ENCODE measurements around the gene C5orf22. TPM values are rescaled to one million over a fixed set of nuclear protein-coding genes. Genes with fewer than 3 reads are reported as not detected.

The C5orf22 gene
- polyA plus RNA-seq, 1 donor from 2014 or later = 20.3 TPM

DNA sequence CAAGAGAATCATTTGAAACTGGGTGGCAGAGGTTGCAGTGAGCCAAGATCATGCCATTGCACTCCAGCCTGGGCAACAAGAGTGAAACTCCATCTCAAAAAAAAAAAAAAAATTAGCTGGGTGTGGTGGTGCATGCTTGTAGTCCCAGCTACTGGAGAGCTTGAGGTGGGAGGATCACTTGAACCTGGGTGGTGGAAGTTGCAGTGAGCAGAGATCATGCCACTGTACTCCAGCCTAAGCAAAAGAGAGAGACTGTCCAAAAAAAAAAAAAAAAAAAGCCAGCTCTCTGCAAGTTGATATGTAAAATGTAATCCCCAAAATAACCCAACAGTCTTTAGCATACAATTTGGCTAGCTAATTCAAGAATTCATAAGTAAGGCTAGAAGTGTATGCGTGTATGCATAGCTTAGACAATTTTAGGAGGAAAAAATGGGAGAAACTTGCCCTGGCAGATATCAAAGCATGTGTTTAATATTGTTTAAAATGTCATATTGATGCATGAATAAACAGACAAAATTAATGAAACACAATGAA is 36.3 kb downstream of the C5orf22 start:
- H3F3A ChIP-seq (ENCODE audit: insufficient read depth, low read length, poor library complexity, severe bottlenecking) = no peaks in the 10 kb centered on the region
- no peaks in the 10 kb centered on the region for H3K36me3 ChIP-seq (ENCODE audit: insufficient read depth, low read length)
- no peaks in the 10 kb centered on the region for H3K27me3 ChIP-seq (ENCODE audit: insufficient read depth, low read depth, low read length)
- no peak overlapping the region for H3K4me2 ChIP-seq (ENCODE audit: low read length)
- H3K4me3 ChIP-seq (ENCODE audit: low read length) = no peak overlapping the region
- H3K9me2 ChIP-seq (ENCODE audit: insufficient read depth, low read length) = no peaks in the 10 kb centered on the region
- no peaks in the 10 kb centered on the region for H3K79me2 ChIP-seq (replicated peaks; ENCODE audit: insufficient read depth, low read length)
- H3K9me3 ChIP-seq (ENCODE audit: low read length) = no peaks in the 10 kb centered on the region
- no peak overlapping the region for H2AFZ ChIP-seq (ENCODE audit: low read depth, low read length)
- H3K9ac ChIP-seq (ENCODE audit: low read length) = no peak overlapping the region
- H3K27ac ChIP-seq (ENCODE audit: low read length) = no peak overlapping the region
- no peaks in the 10 kb centered on the region for H4K20me1 ChIP-seq (ENCODE audit: insufficient read depth)
- TF ChIP-seq MXI1 (conservative IDR thresholded peaks at IDR 0.05; ENCODE audit: poor library complexity, severe bottlenecking) (no peak), EP300 (conservative IDR thresholded peaks at IDR 0.05; ENCODE audit: poor library complexity, severe bottlenecking) (no peak), TAF1 (IDR thresholded peaks at IDR 0.05; ENCODE audit: low read depth) (no peak), EZH2 (IDR thresholded peaks at IDR 0.05; ENCODE audit: borderline replicate concordance, insufficient read depth, low read length, poor library complexity, severe bottlenecking) (no peak), RAD21 (conservative IDR thresholded peaks at IDR 0.05) (no peak), POLR2AphosphoS5 (IDR thresholded peaks at IDR 0.05) (no peak), SMC3 (conservative IDR thresholded peaks at IDR 0.05; ENCODE audit: poor library complexity) (no peak)
- TF ChIP-seq, protein P1, sequence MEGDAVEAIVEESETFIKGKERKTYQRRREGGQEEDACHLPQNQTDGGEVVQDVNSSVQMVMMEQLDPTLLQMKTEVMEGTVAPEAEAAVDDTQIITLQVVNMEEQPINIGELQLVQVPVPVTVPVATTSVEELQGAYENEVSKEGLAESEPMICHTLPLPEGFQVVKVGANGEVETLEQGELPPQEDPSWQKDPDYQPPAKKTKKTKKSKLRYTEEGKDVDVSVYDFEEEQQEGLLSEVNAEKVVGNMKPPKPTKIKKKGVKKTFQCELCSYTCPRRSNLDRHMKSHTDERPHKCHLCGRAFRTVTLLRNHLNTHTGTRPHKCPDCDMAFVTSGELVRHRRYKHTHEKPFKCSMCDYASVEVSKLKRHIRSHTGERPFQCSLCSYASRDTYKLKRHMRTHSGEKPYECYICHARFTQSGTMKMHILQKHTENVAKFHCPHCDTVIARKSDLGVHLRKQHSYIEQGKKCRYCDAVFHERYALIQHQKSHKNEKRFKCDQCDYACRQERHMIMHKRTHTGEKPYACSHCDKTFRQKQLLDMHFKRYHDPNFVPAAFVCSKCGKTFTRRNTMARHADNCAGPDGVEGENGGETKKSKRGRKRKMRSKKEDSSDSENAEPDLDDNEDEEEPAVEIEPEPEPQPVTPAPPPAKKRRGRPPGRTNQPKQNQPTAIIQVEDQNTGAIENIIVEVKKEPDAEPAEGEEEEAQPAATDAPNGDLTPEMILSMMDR (IDR thresholded peaks at IDR 0.05; ENCODE audit: poor library complexity, severe bottlenecking) = no peak
- TF ChIP-seq, protein P2, sequence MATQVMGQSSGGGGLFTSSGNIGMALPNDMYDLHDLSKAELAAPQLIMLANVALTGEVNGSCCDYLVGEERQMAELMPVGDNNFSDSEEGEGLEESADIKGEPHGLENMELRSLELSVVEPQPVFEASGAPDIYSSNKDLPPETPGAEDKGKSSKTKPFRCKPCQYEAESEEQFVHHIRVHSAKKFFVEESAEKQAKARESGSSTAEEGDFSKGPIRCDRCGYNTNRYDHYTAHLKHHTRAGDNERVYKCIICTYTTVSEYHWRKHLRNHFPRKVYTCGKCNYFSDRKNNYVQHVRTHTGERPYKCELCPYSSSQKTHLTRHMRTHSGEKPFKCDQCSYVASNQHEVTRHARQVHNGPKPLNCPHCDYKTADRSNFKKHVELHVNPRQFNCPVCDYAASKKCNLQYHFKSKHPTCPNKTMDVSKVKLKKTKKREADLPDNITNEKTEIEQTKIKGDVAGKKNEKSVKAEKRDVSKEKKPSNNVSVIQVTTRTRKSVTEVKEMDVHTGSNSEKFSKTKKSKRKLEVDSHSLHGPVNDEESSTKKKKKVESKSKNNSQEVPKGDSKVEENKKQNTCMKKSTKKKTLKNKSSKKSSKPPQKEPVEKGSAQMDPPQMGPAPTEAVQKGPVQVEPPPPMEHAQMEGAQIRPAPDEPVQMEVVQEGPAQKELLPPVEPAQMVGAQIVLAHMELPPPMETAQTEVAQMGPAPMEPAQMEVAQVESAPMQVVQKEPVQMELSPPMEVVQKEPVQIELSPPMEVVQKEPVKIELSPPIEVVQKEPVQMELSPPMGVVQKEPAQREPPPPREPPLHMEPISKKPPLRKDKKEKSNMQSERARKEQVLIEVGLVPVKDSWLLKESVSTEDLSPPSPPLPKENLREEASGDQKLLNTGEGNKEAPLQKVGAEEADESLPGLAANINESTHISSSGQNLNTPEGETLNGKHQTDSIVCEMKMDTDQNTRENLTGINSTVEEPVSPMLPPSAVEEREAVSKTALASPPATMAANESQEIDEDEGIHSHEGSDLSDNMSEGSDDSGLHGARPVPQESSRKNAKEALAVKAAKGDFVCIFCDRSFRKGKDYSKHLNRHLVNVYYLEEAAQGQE (IDR thresholded peaks at IDR 0.05; ENCODE audit: borderline replicate concordance) = no peak

DNA sequence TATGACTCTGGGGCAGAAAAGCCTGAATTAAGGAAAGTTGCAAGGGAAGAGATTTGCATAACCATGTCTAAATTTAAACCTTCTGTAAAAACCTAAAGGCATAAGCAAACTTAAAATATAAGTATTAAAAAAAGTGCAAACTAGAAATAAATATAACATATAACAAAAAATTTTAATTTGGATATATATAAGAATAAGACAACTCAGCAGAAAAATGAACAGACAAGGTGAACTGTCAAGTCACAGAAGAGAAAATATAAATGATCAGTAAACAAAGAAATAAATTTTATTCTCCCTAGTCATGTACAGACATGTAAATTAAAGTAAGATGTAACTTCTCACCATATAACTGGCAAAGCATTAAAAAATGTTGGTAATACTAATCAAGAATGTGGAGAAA is 37.0 kb downstream of the C5orf22 start:
- no peak overlapping the region for H2AFZ ChIP-seq (ENCODE audit: low read depth, low read length)
- H4K20me1 ChIP-seq (ENCODE audit: insufficient read depth) = no peaks in the 10 kb centered on the region
- no peaks in the 10 kb centered on the region for H3K79me2 ChIP-seq (replicated peaks; ENCODE audit: insufficient read depth, low read length)
- no peak overlapping the region for H3K27ac ChIP-seq (ENCODE audit: low read length)
- H3K9me2 ChIP-seq (ENCODE audit: insufficient read depth, low read length) = no peaks in the 10 kb centered on the region
- H3K4me2 ChIP-seq (ENCODE audit: low read length) = no peak overlapping the region
- H3K27me3 ChIP-seq (ENCODE audit: insufficient read depth, low read depth, low read length) = no peaks in the 10 kb centered on the region
- no peaks in the 10 kb centered on the region for H3K36me3 ChIP-seq (ENCODE audit: insufficient read depth, low read length)
- H3F3A ChIP-seq (ENCODE audit: insufficient read depth, low read length, poor library complexity, severe bottlenecking) = no peaks in the 10 kb centered on the region
- no peak overlapping the region for H3K4me3 ChIP-seq (ENCODE audit: low read length)
- no peaks in the 10 kb centered on the region for H3K9me3 ChIP-seq (ENCODE audit: low read length)
- H3K9ac ChIP-seq (ENCODE audit: low read length) = no peak overlapping the region
- TF ChIP-seq SMC3 (conservative IDR thresholded peaks at IDR 0.05; ENCODE audit: poor library complexity) = no peak
- TF ChIP-seq MXI1 (conservative IDR thresholded peaks at IDR 0.05; ENCODE audit: poor library complexity, severe bottlenecking) = no peak
- TF ChIP-seq EP300 (conservative IDR thresholded peaks at IDR 0.05; ENCODE audit: poor library complexity, severe bottlenecking) = no peak
- no peak for TF ChIP-seq TAF1 (IDR thresholded peaks at IDR 0.05; ENCODE audit: low read depth)
- TF ChIP-seq EZH2 (IDR thresholded peaks at IDR 0.05; ENCODE audit: borderline replicate concordance, insufficient read depth, low read length, poor library complexity, severe bottlenecking) = no peak
- TF ChIP-seq, protein P1 (IDR thresholded peaks at IDR 0.05; ENCODE audit: poor library complexity, severe bottlenecking) = no peak
- TF ChIP-seq, protein P2 (IDR thresholded peaks at IDR 0.05; ENCODE audit: borderline replicate concordance) = no peak
- TF ChIP-seq RAD21 (conservative IDR thresholded peaks at IDR 0.05) = no peak
- TF ChIP-seq POLR2AphosphoS5 (IDR thresholded peaks at IDR 0.05) = no peak

All from neural cell (in vitro differentiated cells).